Activated CD8-positive, alpha-beta memory T cell treated with anti-CD3 and anti-CD28 coated beads for 36 hours (primary cell): ENCODE results near the gene NEO1. TPM values are rescaled to one million over a fixed set of nuclear protein-coding genes. Genes with fewer than 3 reads are reported as not detected.

Source experiments
- CTCF ChIA-PET: fragments of 350-600 bp; sonication (Branson Sonifier 250); formaldehyde crosslinking; loops from one replicate; lab custom pipeline; 2021; ENCODE audit warnings: antibody characterized with exemption; lab: Charles Lee
- POLR2A ChIA-PET: fragments of 350-600 bp; sonication (Branson Sonifier 250); formaldehyde crosslinking; loops from one replicate; lab custom pipeline; 2021; ENCODE audit warnings: antibody characterized with exemption; lab: Charles Lee
- total RNA-seq, 2 experiments: library from RNA; stranded (reverse); gene quantifications; one replicate each; pipeline ENCODE4 v1.2.3, GENCODE V29; 2021

Gene NEO1
- 1 to 10 TPM; 5.4 to 7.6 TPM for total RNA-seq

- CTCF ChIA-PET = interaction anchor here (0.6 kb wide), 1 partner anchor 444 kb away, joined by 4 read pairs; no protein-coding TSS in a partner anchor
- POLR2A ChIA-PET = interaction anchor here (1.0 kb wide), 1 partner anchor 91 kb away, joined by 3 read pairs; no protein-coding TSS in a partner anchor
Measured at GRCh38 chr15:73051807-73052652, at the start of gene NEO1. Gene NEO1 (plus strand): TSS chr15:73052463. CDS start chr15:73052676, 213 bp downstream.

- POLR2A ChIA-PET = no interaction called here
- CTCF ChIA-PET = no interaction called here
Measured at GRCh38 chr15:73004462-73004861, 47.8 kb upstream of the NEO1 start.

GRCh38 chr15:73005032-73005431 is 47.2 kb upstream of the NEO1 start:
- CTCF ChIA-PET = no interaction called here

GRCh38 chr15:73005446-73005845 is 46.8 kb upstream of the NEO1 start:
- POLR2A ChIA-PET = no interaction called here
- CTCF ChIA-PET = no interaction called here

More at GRCh38 chr15:73005032-73005431, 47.2 kb upstream of the NEO1 start:
- POLR2A ChIA-PET = no interaction called here

- CTCF ChIA-PET = no interaction called here
- POLR2A ChIA-PET = no interaction called here
Measured at GRCh38 chr15:73006523-73006922, 45.7 kb upstream of the NEO1 start.

- ChIA-PET POLR2A (no interaction called here), CTCF (interaction anchor here (0.6 to 0.7 kb wide), 2 partner anchors 58 to 163 kb away, joined by 3 read pairs; no protein-coding TSS in a partner anchor)
Measured at GRCh38 chr15:73009066-73010056, 42.9 kb upstream of the NEO1 start.

GRCh38 chr15:73010154-73011152 is 41.8 kb upstream of the NEO1 start:
- ChIA-PET POLR2A (no interaction called here), CTCF (no interaction called here)

- CTCF ChIA-PET = no interaction called here
- POLR2A ChIA-PET = no interaction called here
Measured at GRCh38 chr15:73014904-73015303, 37.4 kb upstream of the NEO1 start.

GRCh38 chr15:73015493-73015892 is 36.8 kb upstream of the NEO1 start:
- ChIA-PET CTCF (no interaction called here), POLR2A (no interaction called here)

- CTCF ChIA-PET = no interaction called here
- POLR2A ChIA-PET = no interaction called here
Measured at GRCh38 chr15:73017987-73018386, 34.3 kb upstream of the NEO1 start.

- ChIA-PET CTCF (no interaction called here), POLR2A (no interaction called here)
Measured at GRCh38 chr15:73019154-73019553, 33.1 kb upstream of the NEO1 start.

- ChIA-PET CTCF (no interaction called here), POLR2A (no interaction called here)
Measured at GRCh38 chr15:73019601-73020146, 32.6 kb upstream of the NEO1 start.

GRCh38 chr15:73021139-73021621 is 31.1 kb upstream of the NEO1 start:
- CTCF ChIA-PET = no interaction called here
- POLR2A ChIA-PET = no interaction called here

- ChIA-PET POLR2A (no interaction called here), CTCF (interaction anchor here (0.7 kb wide), 1 partner anchor 573 kb away, joined by 3 read pairs; no protein-coding TSS in a partner anchor)
Measured at GRCh38 chr15:73022161-73022560, 30.1 kb upstream of the NEO1 start.

GRCh38 chr15:73023071-73023470 is 29.2 kb upstream of the NEO1 start:
- CTCF ChIA-PET = no interaction called here
- POLR2A ChIA-PET = no interaction called here

GRCh38 chr15:73024168-73024567 is 28.1 kb upstream of the NEO1 start:
- ChIA-PET POLR2A (no interaction called here), CTCF (no interaction called here)

GRCh38 chr15:73026511-73027054 is 25.7 kb upstream of the NEO1 start:
- ChIA-PET CTCF (no interaction called here), POLR2A (no interaction called here)

- ChIA-PET POLR2A (no interaction called here), CTCF (interaction anchor here (0.6 kb wide), 1 partner anchor 1977 kb away, joined by 3 read pairs; no protein-coding TSS in a partner anchor)
Measured at GRCh38 chr15:73028031-73028430, 24.2 kb upstream of the NEO1 start.
